Fibroblast of lung (primary cell): ENCODE results near the gene PCTP.

Source experiments
- CTCF ChIP-seq, 2 donors: IDR thresholded peaks in 1 of 2; conservative IDR thresholded peaks in 1 of 2; 1 replicate in 1 of 2; 2 replicates in 1 of 2; pipeline ENCODE4 v1.5.1; 2011 to 2012; ENCODE audit warnings: low read length in 2 of 2, control low read depth in 1 of 2, inconsistent platforms in 1 of 2, low read depth in 1 of 2, mild to moderate bottlenecking in 1 of 2
- EZH2 ChIP-seq: IDR thresholded peaks from 2 replicates; pipeline ENCODE4 v1.5.1; 2012; ENCODE audit warnings: low read length, control low read depth, mild to moderate bottlenecking; ENCODE audit errors: missing control alignments

DNA sequence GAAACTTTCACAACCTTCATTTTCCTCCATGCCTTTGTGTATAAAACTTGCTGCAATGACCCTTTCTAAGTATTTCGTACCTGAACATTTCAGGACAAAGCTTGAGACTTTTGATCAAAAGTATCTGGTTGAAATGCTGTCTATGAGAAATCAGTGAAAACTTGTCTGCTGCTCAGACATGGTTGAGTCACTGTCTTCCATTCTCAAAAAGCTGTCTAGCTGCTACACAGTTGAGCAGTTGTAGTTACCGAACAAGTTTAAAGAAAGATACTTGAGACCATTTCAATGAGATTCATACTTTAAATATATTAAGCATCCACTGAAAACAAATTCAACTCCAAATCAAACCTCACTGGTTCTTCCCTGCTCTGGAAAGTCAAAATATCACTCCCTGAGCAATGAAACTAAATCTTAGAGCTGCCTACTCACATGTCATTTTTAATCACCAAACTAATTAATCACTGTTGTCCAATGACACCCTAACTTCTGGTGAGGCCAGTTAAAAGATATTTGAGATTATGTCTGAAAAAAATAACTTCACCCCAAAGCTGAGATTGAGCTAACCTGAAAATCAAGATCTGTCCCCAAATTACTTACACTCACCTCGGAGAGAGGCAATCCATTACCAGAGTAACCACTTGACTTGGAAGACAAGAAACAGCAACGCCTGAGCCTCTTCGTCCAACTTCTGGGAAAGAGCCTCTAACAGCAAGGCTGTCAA is 28.7 kb upstream of the PCTP start:
- TF ChIP-seq CTCF (conservative IDR thresholded peaks at IDR 0.05 in 1 of 2, IDR thresholded peaks at IDR 0.05 in 1 of 2; ENCODE audit: low read depth in 1 of 2, low read length in 2 of 2): no peak
- no peak for TF ChIP-seq EZH2
